Measurements from ENCODE around the gene TMEM50B.
"Not testable (repeated sequence)": the region's sequence is repeated elsewhere in the genome, so short reads cannot be mapped to it uniquely, and the experiment has no call there.

TMEM50B gene

DNA sequence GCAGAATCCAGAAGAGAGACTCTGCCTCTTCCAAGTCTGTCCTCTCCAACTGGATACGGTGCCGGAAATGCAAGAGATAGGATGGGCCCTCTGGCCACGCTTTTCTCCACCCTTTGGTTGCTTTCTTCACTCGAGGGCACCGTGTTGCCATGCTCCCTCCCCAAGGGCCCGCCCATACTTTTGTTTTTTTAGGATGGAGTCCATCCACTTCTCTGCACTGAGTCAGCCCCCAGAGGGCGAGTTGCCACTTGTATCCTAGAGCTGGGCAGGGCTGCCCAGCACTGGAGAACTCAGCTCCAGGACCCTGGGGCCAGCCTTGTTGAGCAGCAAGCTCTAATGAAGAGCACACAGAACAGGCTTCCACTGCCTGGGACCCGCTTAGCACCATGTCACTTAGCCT, 51.1 kb downstream of the TMEM50B start:
- no peak overlapping the region for H3K9ac ChIP-seq (ENCODE audit: low read depth, low read length)
- peaks cover 23% of the 10 kb centered on the region for H3K36me3 ChIP-seq (ENCODE audit: insufficient read depth, low read length)
- no peaks in the 10 kb centered on the region for H3K4me1 ChIP-seq (ENCODE audit: insufficient read depth, low read length)
- H3K9me3 ChIP-seq (ENCODE audit: control insufficient read depth, insufficient read depth, low read length) = no peaks in the 10 kb centered on the region

DNA sequence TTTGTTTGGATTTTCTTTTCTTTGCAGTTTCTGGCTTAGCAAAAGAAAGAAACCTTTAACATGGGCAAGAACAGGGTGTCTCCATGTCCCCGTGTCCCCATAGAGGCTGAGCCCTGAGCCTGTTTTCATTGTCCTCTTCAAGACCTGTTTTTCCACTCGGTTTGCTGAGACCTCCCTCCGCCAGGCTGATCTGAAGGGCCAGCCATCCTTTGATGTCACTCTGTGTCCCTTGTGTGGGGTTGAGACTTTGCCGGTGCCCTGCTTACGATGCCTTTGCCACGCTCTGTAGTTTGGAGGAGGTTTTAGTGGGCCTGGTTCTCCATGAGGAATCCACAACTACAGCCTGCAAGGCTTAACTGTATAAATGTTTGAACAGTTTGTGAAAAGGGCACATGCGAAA, 52.7 kb downstream of the TMEM50B start:
- Histone ChIP-seq H3K36me3 (ENCODE audit: insufficient read depth, low read length) (peaks cover 11% of the 10 kb centered on the region), H3K9ac (ENCODE audit: low read depth, low read length) (no peak overlapping the region)

DNA sequence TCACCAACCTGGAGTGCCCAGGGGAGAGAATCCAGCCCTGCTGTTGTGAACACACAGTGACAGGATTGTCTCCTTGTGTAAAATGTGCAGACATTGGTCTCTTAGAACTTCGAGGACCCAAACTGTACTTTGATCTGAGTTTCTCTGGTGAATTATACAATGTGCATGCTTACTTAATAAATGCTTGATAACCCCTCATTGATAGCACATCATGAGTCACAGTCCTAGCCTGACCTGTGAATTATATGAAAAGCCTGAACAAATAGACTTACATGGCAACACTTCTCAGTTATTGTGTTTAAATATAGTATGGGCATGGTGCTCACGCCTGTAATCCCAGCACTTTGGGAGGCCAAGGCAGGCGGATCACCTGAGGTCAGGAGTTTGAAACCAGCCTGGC, 53.9 kb downstream of the TMEM50B start:
- H3K9ac ChIP-seq (ENCODE audit: low read depth, low read length) = no peak overlapping the region
- no peaks in the 10 kb centered on the region for H3K9me3 ChIP-seq (ENCODE audit: control insufficient read depth, insufficient read depth, low read length)
- H3K36me3 ChIP-seq (ENCODE audit: insufficient read depth, low read length) = peaks cover 14% of the 10 kb centered on the region
- H3K4me1 ChIP-seq (ENCODE audit: insufficient read depth, low read length) = no peaks in the 10 kb centered on the region

More for the DNA sequence above, 52.7 kb downstream of the TMEM50B start:
- no peaks in the 10 kb centered on the region for H3K9me3 ChIP-seq (ENCODE audit: control insufficient read depth, insufficient read depth, low read length)
- H3K4me1 ChIP-seq (ENCODE audit: insufficient read depth, low read length) = no peaks in the 10 kb centered on the region

DNA sequence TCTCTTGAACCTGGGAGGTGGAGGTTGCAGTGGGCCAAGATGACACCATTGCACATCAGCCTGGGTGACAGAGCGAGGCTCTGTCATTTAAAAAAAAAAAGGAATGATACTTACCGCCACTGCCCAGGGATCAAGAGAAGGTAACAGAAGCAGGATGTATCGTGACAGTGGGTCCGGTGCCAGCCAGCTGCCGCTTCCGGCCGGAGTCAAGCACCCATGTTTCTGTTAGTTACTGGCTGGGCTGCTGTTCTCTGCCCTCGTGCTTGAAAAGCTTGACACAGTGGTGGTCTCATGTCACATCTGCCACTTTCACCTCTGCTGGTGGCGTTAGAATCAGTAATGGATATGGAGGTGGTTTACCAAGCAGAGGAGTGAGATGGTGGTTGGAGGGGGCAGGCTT, 55.6 kb downstream of the TMEM50B start:
- H3K36me3 ChIP-seq (ENCODE audit: insufficient read depth, low read length) = peaks cover 10% of the 10 kb centered on the region
- H3K4me1 ChIP-seq (ENCODE audit: insufficient read depth, low read length) = no peaks in the 10 kb centered on the region
- no peak overlapping the region for H3K9ac ChIP-seq (ENCODE audit: low read depth, low read length)
- H3K9me3 ChIP-seq (ENCODE audit: control insufficient read depth, insufficient read depth, low read length) = no peaks in the 10 kb centered on the region

DNA sequence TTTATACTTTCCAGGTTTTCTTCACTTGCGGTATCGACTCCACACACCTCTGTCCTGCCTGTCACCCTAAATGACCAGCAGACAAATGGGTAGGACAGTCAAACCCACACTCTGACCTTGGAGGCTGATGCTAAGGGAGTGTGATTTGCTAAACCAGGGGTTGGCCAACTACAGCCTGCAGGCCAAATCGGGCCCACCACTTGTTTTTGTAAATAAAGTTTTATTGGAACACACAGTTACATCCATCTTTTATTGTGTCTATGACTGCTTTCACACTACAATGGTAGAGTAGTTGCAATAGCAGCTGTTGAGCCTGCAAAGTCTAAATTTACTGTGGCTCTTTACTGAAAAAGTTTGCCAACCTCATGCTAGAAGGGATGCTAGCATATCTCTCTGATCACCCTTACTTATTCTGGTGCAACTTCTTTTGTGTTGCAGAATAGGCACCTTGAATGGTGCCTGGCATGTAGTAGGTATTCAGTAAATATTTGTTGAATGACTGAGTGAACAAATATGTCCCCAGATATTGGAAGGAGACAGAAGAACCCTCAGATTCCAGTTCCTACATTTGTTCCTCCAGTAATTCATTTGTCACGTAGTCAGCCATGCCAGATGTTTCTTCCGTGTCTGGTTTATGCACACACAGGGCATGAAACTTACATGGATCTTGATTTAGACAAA, 57.9 kb downstream of the TMEM50B start:
- Histone ChIP-seq H3K4me1 (ENCODE audit: insufficient read depth, low read length) (no peaks in the 10 kb centered on the region), H3K9ac (ENCODE audit: low read depth, low read length) (no peak overlapping the region), H3K36me3 (ENCODE audit: insufficient read depth, low read length) (peaks cover 10% of the 10 kb centered on the region), H3K9me3 (ENCODE audit: control insufficient read depth, insufficient read depth, low read length) (no peaks in the 10 kb centered on the region)

DNA sequence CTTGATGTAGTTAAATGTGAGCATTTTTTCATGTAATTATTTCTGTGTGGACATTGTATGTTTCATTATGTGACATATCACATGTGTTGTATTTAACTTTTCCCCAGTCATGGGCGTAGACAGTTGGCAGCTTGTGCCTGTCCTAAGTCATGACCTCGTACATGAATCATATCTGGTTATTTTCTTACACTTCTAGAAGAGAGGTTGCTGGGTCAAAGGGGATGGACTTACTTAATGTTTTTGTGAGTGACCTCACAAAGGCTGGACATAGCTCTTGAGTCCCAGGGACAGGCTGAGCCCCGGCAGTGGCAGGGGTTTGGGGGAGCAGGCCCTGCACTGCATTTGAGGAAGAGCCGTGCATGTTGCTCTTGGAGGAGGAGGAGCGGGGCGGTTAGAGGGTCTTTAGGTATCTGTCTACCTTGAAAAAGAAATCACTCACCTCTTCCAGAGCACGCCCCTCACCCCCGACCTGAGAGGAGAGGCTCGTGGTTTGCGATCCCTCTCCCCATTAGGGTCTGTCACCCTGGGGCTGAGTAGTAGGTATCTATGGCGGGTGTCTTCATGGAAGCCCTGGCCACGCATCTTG, 60.1 kb downstream of the TMEM50B start:
- Histone ChIP-seq H3K4me1 (ENCODE audit: insufficient read depth, low read length) (no peaks in the 10 kb centered on the region), H3K9me3 (ENCODE audit: control insufficient read depth, insufficient read depth, low read length) (no peaks in the 10 kb centered on the region), H3K9ac (ENCODE audit: low read depth, low read length) (no peak overlapping the region), H3K36me3 (ENCODE audit: insufficient read depth, low read length) (peaks cover 3% of the 10 kb centered on the region; the same call in 1 of the 2 replicates)

DNA sequence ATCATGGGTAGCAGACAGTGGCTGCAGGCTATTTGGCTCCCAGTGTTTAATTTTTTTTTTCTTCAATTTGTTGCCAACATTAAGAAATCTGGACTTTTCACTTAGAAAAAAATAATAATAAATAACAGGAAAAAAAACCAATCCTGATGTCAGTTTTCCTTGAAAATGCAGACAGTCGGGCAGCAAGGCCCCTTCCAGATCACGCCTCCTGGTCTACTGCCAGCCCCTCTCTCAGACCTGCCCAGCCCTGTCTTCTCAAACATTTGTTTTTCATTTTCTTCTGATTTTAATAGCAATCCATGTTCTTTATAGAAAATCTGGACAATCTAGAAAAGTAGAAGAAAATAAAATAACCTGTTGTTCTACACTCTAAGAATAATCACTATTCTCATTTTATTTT, 61.1 kb downstream of the TMEM50B start:
- Histone ChIP-seq H3K4me1 (ENCODE audit: insufficient read depth, low read length) (no peaks in the 10 kb centered on the region), H3K36me3 (ENCODE audit: insufficient read depth, low read length) (peaks cover 3% of the 10 kb centered on the region; the same call in 1 of the 2 replicates), H3K9ac (ENCODE audit: low read depth, low read length) (no peak overlapping the region), H3K9me3 (ENCODE audit: control insufficient read depth, insufficient read depth, low read length) (no peaks in the 10 kb centered on the region)

DNA sequence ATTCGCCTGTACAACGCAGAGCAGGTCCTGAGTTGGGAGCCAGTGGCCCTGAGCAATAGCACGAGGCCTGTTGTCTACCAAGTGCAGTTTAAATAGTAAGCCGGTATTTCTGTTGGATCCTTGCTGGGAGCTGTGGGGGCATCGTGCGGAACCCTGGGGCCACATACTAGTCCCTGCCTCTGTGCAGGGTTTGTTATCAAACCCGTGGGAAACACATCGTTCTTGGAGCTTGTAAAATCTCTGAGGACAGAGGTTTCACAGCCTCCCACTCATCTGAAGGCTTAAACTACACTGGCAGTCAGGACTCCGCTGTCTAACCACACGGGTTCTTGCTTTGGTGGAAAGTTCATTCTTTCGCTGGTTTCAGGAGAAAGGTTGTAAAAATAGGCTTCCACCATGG, 64.8 kb downstream of the TMEM50B start:
- Histone ChIP-seq H3K36me3 (ENCODE audit: insufficient read depth, low read length) (no peaks in the 10 kb centered on the region; the same call in 1 of the 2 replicates), H3K4me1 (ENCODE audit: insufficient read depth, low read length) (0 out of 2 replicates have a peak, but pooled peaks cover 6% of the 10 kb centered on the region), H3K9ac (ENCODE audit: low read depth, low read length) (no peak overlapping the region), H3K9me3 (ENCODE audit: control insufficient read depth, insufficient read depth, low read length) (no peaks in the 10 kb centered on the region)

DNA sequence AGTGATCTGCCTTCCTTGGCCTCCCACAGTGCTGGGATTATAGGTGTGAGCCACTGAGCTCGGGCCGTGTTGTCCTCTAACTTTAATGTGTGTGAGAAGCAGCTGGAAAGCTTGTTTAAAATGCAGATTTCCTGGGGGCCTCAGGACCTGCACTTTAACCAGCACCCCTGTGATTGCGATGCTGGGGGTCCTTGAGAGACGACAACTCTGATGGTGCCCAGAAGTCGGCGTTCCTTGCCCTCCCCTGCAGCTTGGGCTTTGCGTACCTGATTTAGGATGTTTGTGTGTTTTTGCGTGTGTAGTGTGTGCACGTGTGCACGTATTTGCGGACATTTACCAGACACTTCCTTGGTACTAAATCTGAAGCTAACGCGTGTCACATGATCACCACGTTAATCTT, 65.7 kb downstream of the TMEM50B start:
- Histone ChIP-seq H3K9me3 (ENCODE audit: control insufficient read depth, insufficient read depth, low read length) (no peaks in the 10 kb centered on the region), H3K4me1 (ENCODE audit: insufficient read depth, low read length) (0 out of 2 replicates have a peak, but pooled peaks cover 6% of the 10 kb centered on the region), H3K36me3 (ENCODE audit: insufficient read depth, low read length) (no peaks in the 10 kb centered on the region; the same call in 1 of the 2 replicates), H3K9ac (ENCODE audit: low read depth, low read length) (no peak overlapping the region)

DNA sequence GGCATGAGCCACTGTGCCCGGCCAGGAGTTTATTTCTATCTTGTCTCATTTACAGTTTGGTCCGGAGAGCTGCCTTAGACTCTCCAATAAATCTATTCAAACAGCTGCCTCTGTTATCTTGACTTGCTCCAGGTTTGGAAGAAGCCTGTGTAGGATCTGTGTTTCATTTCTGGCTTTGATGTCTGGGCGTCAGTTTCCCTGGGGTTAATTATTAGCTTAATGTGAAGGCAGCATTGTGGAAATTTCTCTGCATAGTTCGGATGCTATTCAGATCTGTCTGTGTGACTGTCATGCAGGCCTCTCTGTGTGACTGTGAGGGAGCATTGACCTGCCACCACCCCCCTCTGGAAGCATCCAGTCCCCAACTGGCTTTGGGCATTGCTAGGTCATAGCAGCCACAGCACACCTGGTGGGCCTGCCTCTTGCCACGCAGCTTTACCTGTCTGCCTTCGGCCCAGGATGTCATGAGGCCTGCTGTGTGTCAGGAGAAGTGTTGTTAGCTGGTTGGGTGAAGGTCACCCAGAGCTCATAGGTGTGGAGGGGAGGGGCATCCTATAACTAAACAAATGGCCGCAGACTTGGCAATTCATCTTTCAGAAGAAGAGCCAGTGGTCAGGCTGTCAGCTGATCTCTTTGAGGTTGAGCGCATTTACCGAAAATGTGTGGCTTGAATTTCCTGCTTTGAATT, 66.8 kb downstream of the TMEM50B start:
- no peak overlapping the region for H3K9ac ChIP-seq (ENCODE audit: low read depth, low read length)
- H3K36me3 ChIP-seq (ENCODE audit: insufficient read depth, low read length) = no peaks in the 10 kb centered on the region; the same call in 1 of the 2 replicates
- H3K4me1 ChIP-seq (ENCODE audit: insufficient read depth, low read length) = 0 out of 2 replicates have a peak, but pooled peaks cover 6% of the 10 kb centered on the region
- no peaks in the 10 kb centered on the region for H3K9me3 ChIP-seq (ENCODE audit: control insufficient read depth, insufficient read depth, low read length)

DNA sequence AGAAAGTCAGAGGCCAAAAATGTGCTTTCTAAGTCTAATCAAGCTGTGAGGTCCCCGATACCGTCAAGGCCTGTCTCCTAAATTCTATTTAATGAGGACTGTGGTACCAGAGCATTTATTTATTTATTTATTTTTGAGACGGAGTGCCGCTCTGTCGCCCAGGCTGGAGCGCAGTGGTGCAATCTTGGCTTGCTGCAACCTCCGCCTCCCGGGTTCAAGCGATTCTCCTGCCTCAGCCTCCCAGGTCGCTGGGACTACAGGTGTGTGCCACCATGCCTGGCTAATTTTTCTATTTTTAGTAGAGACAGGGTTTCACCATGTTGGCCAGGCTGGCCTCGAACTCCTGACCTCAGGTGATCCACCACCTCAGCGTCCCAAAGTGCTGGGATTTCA, 67.3 kb downstream of the TMEM50B start:
- not testable (repeated sequence) for H3K9me3 ChIP-seq (ENCODE audit: control insufficient read depth, insufficient read depth, low read length); H3K36me3 ChIP-seq (ENCODE audit: insufficient read depth, low read length); H3K4me1 ChIP-seq (ENCODE audit: insufficient read depth, low read length); H3K9ac ChIP-seq (ENCODE audit: low read depth, low read length)

DNA sequence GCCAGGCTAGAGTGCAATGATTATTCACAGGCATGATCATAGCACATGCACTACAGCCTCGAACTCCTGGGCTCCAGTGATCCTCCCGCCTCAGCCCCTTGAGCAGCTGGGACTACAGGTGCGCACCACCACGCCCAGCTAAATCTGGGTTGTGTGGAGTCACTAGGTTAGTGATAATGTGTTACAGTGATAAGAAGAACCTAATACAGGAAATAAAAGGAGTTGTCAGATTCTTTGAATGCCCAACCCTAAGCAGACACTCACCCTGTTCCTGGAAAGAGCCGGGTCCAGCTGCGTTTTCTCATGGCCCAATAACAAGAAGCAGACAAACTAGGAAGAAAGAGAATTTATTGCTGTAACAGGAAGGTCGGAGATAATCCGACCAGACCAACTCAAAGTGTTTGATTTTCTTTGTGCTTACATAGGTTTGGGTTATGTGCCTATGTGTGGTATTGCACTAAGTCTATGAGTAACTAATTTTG, 67.8 kb downstream of the TMEM50B start:
- Histone ChIP-seq H3K9ac (ENCODE audit: low read depth, low read length) (no peak overlapping the region), H3K4me1 (ENCODE audit: insufficient read depth, low read length) (0 out of 2 replicates have a peak, but pooled peaks cover 6% of the 10 kb centered on the region), H3K9me3 (ENCODE audit: control insufficient read depth, insufficient read depth, low read length) (no peaks in the 10 kb centered on the region), H3K36me3 (ENCODE audit: insufficient read depth, low read length) (no peaks in the 10 kb centered on the region; the same call in 1 of the 2 replicates)

DNA sequence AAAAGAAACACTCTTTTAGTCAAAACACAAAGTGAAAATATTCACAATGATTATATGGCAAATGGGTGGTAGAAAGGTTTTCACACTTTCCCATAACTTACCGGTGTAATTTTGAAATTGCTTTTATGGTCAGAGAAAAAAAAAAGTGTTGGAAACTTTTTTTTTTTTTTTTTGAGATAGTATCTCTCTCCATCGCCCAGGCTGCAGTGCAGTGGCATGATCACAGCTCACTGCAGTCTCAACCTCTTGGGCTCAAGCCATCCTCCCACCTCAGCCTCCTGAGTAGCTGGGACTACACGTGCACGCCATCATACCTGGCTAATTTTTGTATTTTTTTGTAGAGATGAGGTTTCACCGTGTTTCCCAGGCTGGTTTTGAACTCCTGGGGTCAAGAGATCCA, 73.3 kb downstream of the TMEM50B start:
- Histone ChIP-seq H3K36me3 (ENCODE audit: insufficient read depth, low read length) (no peaks in the 10 kb centered on the region), H3K9me3 (ENCODE audit: control insufficient read depth, insufficient read depth, low read length) (no peaks in the 10 kb centered on the region), H3K9ac (ENCODE audit: low read depth, low read length) (no peak overlapping the region), H3K4me1 (ENCODE audit: insufficient read depth, low read length) (peaks cover 5% of the 10 kb centered on the region)

DNA sequence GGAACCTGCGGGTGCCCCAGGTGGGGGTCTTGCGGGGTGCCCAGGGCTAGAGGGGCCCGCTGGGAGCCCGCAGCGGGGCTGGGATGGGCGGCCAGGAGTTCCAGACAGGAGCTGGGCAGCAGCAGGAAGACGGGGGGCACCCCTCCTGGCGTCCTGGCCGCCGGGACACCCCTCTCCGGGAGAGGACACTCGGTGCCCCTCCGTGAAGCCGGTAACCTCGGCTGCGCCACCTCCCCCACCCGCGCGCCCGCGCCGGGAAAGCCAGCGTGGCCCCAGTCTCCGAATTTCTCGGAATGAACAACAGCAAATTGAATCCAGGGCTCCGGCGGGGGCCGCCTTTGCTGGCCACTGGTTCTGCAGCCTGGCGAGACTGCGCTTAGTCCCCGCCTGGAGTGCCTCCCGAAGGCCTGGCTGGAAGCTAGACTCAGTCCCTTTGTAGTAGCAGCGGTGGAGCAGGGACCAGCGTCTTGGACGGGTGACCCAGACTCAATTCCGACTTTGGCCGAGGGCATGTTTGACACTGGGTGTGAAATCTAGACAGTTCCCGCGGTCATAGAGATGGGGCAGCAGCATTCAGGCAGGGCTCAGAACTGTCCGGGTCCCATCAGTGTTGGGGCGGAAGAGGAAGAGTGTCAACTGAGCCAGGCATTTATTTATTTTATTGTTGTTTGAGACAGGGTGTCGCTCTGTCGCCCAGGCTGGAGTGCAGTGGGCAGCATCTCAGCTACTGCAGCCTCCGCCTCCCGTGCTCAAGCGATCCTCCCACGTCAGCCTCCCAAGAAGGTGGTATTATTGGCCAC, 75.8 kb downstream of the TMEM50B start:
- no peaks in the 10 kb centered on the region for H3K36me3 ChIP-seq (ENCODE audit: insufficient read depth, low read length)
- H3K4me1 ChIP-seq (ENCODE audit: insufficient read depth, low read length) = peaks cover 5% of the 10 kb centered on the region
- peak overlapping the region; percentile 80 for H3K9ac ChIP-seq (ENCODE audit: low read depth, low read length)
- H3K9me3 ChIP-seq (ENCODE audit: control insufficient read depth, insufficient read depth, low read length) = no peaks in the 10 kb centered on the region
